GM18868 (cell line): Measurements from ENCODE around the gene ANO7.

Experiments
- ATAC-seq: cut with Tn5 transposase; IDR thresholded peaks from one replicate; pipeline ENCODE4 v1.9.1; 2021; ENCODE audit warnings: mild to moderate bottlenecking, moderate library complexity; ENCODE audit not compliant: unreplicated experiment

The ANO7 gene

DNA sequence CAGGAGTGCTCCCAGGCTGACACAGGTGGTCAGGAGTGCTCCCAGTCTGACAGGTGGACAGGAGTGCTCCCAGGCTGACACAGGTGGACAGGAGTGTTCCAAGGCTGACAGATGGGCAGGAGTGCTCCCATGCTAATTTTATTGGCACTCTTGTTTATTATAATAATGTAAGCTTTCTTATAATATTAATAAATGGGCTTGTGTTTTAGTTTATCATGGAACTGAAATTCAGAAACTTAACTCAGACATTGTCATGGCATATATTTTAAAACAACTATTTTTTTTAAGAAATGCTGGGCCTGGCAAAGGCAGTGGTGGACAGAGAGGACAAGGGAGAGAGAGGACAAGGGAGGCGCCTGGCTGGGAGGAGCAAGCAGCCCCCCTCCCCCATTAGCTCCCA is 18.7 kb downstream of the ANO7 start:
- ATAC-seq, result no peak

DNA sequence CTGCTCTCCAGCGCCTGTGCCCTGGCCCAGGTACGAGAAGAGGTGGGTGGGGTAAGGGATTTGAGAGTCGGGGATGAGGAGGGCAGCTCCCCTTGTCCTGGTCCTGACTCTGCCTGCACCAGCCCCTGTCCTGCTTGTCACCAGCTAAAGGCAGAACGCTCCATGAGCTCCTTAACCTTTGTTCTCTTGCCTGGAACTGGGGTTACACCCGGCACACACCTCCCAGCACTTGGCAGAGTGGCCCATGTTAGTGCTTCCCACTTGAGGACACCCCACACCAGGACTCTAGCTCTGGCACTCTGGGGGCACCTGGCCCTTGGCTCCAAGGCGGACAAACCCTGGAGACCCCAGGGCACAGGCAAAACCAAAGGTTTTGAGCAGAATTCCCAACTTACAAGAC is 19.2 kb downstream of the ANO7 start:
- no peak for ATAC-seq

- no peak for ATAC-seq
Observed at GRCh38 chr2:241208058-241208457, 19.6 kb downstream of the ANO7 start.

DNA sequence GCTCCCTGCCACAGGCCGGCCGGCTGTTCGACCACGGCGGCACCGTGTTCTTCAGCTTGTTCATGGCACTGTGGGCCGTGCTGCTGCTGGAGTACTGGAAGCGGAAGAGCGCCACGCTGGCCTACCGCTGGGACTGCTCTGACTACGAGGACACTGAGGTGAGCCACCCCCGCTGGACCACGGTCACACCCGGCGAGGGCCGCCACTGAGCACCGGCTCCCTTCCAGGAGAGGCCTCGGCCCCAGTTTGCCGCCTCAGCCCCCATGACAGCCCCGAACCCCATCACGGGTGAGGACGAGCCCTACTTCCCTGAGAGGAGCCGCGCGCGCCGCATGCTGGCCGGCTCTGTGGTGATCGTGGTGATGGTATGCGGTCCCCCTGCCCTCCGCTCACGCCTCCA is 20.8 kb downstream of the ANO7 start:
- no peak for ATAC-seq

- ATAC-seq, result no peak
Observed at GRCh38 chr2:241211276-241211675, 22.8 kb downstream of the ANO7 start.

DNA sequence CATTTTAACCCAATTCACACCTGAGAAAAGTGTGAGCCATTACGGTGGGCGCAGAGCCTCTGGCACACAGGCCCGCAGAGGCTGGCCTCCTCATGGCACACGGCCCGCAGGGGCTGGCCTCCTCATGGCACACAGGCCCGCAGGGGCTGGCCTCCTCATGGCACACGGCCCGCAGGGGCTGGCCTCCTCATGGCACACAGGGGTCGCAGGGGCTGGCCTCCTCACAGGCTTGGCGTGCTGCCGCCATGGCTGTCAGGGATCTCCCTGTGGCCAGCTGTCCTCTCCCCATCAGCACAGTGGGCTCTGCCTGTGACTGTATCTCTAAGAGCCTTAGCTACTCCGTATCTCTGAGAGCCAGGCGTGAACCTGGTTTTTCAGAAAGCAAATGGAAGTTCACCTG is 24.6 kb downstream of the ANO7 start:
- ATAC-seq, result no peak

DNA sequence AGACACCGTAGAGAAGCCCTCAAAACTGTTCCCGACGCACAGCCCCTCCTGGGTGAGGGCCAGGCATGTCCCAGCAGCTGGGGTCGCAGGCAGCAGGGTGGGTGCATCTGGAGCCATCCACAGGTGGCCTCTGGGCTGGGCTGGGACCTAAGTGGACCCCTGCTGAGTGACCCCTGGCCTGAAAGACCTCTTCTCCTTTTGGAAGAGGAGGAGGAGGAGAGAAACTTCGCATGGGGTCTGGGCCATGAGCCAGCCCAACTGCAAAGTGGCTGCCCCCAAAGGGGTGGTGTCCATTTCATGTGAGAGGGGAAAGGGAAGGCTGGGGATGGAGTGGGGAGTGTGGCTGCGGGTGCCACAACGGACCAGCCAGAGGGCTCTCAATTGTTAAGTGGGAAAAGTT is 25.1 kb downstream of the ANO7 start:
- ATAC-seq, result no peak

GRCh38 chr2:241214209-241214608 is 25.7 kb downstream of the ANO7 start:
- ATAC-seq, result no peak

- ATAC-seq, result no peak
Observed at GRCh38 chr2:241214766-241215165, 26.3 kb downstream of the ANO7 start.

DNA sequence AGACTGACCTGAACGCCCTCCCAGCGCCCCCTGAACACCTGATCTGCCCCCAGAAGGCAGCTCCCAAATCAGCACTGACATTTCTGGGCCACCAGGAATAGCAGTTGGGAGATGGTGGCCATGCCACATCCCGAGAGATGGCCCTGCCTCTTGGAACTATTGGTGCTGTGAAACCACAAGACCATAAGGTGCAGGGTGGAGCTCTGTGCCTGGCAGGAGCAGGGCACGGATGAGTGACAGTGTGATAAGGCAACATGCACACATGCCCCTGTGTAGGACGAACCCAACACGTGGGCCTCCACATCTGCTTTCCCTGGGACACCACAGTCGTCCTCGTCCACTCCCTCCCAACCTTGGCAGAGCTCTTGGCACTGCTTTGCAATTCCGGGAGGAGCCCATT is 26.9 kb downstream of the ANO7 start:
- ATAC-seq, result no peak

GRCh38 chr2:241216211-241216761 is 27.8 kb downstream of the ANO7 start:
- no peak for ATAC-seq

DNA sequence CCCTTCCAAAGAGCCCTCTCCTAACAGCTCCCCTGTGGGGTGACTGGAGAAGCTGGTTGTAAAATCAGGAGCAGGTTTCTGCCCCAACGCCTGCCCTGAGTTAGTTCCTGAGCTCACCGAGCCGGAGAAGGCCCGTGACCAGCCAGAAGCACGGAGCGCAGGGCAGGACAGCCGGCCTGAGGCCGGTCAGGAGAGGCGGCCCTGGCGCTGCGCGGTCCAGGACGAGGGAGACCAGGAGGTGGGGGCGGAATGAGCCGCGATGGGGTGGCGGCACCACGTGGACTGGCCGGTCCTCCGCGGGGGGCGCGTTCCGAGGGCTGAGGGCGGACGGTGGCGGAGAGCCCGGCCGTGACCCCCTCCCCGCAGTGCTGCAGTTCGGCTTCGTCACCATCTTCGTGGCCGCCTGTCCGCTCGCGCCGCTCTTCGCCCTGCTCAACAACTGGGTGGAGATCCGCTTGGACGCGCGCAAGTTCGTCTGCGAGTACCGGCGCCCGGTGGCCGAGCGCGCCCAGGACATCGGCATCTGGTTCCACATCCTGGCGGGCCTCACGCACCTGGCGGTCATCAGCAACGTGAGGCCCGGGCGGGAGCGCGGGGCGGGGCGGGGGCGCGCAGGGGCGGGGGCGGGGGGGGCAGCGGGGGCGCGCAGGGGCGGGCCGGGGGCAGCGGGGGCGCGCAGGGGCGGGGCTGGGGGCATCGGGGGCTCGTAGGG is 29.0 kb downstream of the ANO7 start:
- no peak for ATAC-seq

DNA sequence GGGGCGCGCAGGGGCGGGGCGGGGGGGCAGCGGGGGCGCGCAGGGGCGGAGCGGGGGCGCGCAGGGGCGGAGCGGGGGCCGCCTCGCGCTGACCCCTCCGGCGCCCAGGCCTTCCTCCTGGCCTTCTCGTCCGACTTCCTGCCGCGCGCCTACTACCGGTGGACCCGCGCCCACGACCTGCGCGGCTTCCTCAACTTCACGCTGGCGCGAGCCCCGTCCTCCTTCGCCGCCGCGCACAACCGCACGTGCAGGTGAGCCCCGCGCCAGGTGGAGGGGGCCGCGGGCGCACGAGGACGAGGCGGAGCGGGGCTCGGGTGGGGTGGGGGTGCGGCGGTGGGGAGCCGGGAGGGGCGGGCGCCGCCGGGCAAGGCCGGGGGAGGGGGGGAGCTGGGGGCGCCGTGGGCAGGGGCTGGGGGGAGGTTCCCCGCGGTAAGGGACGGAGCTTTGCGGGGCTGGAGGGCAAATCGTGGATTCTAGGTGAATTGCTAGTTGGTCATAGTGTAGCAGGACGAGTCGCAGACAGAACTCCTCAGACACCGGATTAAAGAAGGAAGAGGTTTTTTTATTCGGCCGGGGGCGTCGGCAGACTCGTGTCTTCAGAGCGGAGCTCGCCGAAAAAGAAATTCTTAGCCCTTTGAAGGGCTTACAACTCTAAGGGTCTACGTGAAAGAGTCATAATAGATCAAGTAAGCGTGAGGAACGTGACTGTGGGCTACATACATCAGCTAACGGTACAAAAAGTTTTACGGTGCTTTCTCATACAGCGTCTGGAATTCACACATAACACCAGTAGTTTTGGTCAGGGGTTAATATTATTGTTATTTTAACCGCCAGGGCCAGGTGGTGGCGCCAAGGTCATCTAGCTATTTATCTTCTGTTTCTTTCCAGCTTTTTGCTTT is 29.9 kb downstream of the ANO7 start:
- ATAC-seq, result no peak

DNA sequence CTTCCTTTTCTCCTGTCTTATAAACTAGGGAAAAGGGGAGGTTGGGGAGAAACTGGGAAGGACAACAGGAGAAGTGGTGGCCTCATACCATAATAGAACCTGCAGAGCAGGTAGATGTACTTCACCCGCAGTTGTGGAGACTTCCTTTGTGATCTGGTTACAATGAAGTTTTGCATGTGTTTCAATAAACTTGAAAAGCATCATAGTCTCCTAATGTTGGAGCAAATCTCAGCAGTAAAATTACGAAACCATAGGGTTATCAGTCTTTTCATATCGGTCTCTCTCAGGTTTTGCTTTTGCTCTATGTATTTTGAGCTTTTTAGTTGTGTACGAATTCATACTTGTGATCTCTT is 30.5 kb downstream of the ANO7 start:
- ATAC-seq, result no peak

GRCh38 chr2:241219856-241220356 is 31.4 kb downstream of the ANO7 start:
- no peak for ATAC-seq

DNA sequence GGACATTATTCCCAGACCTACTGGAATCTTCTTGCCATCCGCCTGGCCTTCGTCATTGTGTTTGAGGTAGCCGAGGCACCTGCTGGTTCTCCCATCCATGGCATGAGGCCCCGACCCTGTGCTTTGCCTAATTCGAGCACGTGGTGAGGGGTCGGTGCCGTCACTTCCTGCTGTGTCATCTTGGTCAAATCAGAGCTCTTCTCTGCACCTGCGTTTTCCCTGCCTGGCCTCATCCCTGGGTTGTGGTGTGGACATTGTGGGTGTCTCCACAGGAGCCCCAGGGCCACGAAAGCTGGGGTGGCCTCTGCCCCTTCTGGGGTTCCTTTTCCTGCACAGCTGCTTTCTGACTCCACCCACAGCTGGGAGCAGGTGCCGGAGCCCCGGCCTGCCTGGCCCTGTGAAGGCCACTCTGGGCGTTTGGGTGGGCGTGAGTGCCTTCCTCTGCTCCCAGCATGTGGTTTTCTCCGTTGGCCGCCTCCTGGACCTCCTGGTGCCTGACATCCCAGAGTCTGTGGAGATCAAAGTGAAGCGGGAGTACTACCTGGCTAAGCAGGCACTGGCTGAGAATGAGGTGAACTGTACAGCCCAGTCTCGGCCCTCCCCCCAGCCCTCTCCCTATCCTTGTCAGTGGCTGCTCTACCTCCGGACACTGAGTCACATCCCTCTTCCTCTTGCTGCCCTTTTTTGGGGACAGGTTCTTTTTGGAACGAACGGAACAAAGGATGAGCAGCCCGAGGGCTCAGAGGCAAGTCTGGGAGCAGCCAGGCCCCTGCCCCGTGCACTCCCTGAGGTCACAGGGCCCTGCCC is 34.9 kb downstream of the ANO7 start:
- ATAC-seq, result no peak

DNA sequence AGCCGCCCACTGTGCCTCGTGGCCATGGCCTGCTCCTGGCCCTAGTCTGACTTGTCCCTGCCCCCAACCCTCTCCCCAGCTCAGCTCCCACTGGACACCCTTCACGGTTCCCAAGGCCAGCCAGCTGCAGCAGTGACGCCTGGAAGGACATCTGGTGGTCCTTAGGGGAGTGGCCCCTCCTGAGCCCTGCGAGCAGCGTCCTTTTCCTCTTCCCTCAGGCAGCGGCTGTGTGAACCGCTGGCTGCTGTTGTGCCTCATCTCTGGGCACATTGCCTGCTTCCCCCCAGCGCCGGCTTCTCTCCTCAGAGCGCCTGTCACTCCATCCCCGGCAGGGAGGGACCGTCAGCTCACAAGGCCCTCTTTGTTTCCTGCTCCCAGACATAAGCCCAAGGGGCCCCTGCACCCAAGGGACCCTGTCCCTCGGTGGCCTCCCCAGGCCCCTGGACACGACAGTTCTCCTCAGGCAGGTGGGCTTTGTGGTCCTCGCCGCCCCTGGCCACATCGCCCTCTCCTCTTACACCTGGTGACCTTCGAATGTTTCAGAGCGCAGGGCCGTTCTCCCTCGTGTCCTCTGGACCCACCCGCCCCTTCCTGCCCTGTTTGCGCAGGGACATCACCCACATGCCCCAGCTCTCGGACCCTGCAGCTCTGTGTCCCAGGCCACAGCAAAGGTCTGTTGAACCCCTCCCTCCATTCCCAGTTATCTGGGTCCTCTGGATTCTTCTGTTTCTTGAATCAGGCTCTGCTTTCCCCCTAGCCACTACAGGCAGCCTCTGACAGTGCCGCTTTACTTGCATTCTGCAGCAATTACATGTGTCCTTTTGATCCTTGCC is 35.8 kb downstream of the ANO7 start:
- no peak for ATAC-seq

GRCh38 chr2:241224851-241225438 is 36.5 kb downstream of the ANO7 start:
- ATAC-seq, result no peak

DNA sequence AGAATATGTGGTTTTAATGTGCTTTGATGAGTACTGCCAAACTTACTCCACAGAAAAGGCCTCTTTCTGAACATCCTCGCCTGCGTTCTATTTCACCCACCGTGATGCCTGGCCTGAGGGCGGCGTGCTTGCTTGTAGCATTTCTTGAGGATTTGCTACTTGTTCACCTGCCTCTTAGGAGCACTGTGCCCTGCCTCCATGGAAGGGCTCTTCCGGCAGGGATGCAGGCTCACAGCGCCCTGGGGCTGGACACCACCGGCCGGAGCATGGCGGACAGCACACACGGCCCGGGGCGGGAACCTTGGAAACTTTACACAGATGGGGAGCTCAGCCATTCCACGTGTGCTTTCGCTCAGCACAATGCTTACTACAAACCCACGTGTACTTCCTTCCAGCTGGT is 37.1 kb downstream of the ANO7 start:
- ATAC-seq, result no peak

- no peak for ATAC-seq
Observed at GRCh38 chr2:241225983-241226382, 37.5 kb downstream of the ANO7 start.
